Fibroblast of villous mesenchyme (primary cell): Measurements from ENCODE around the gene LRRC71. TPM values are rescaled to one million over a fixed set of nuclear protein-coding genes. Genes with fewer than 3 reads are reported as not detected.

ENCODE experiments used
- DNase-seq: peaks from one replicate; pipeline ENCODE4 v3.0.0-alpha.2; 2010; ENCODE audit warnings: low read depth
- H3K4me3 ChIP-seq: 2 replicates; pipeline ENCODE4 v1.5.1; 2011; ENCODE audit warnings: low read depth, mild to moderate bottlenecking, low read length
- CTCF ChIP-seq: IDR thresholded peaks from 2 replicates; pipeline ENCODE4 v1.5.1; 2012; ENCODE audit warnings: low read depth, mild to moderate bottlenecking, low read length; ENCODE audit not compliant: insufficient read depth
- total RNA-seq: library from RNA; depleted of rRNA; stranded (reverse); fragments of >200 nt; gene quantifications from 2 replicates; pipeline ENCODE4 v1.2.3, GENCODE V29; 2012

The LRRC71 gene
- total RNA-seq, 1 donor, result not detected

GRCh38 chr1:156889802-156890580, 30.4 kb upstream of the LRRC71 start:
- peak; percentile 87 for TF ChIP-seq CTCF
- DNase-seq, result peak; percentile 84
- no peak overlapping the region for H3K4me3 ChIP-seq

- peak overlapping the region; percentile 43 for H3K4me3 ChIP-seq
- peak; percentile 81 for TF ChIP-seq CTCF
- DNase-seq, result peak; percentile 94
Observed at GRCh38 chr1:156892190-156893047, 28.0 kb upstream of the LRRC71 start.

- peak; percentile 53 for DNase-seq
- peak within 1 kb of the TSS; percentile 65 for H3K4me3 ChIP-seq
- peak; percentile 10 for TF ChIP-seq CTCF
Observed at GRCh38 chr1:156893048-156893953, 27.1 kb upstream of the LRRC71 start, which contains the start of gene PEAR1. Gene PEAR1, plus strand, starts transcription at chr1:156893718. Its CDS starts 10,209 bp downstream, at chr1:156903927.

- no peak for TF ChIP-seq CTCF
- peak overlapping the region; percentile 65 for H3K4me3 ChIP-seq
- DNase-seq, result peak; percentile 37
Observed at GRCh38 chr1:156894001-156894400, 26.4 kb upstream of the LRRC71 start.

- TF ChIP-seq CTCF, result no peak
- H3K4me3 ChIP-seq, result peak overlapping the region; percentile 65
- DNase-seq, result peak; percentile 51
Observed at GRCh38 chr1:156894711-156895454, 25.5 kb upstream of the LRRC71 start.
